HK-2 (cell line): ENCODE data around the gene PRKCI.
"Not testable (repeated sequence)": the region's sequence is repeated elsewhere in the genome, so short reads cannot be mapped to it uniquely, and the experiment has no call there.

Experiments
- DNase-seq: peaks from one replicate; pipeline ENCODE4 v3.0.0-alpha.2; 2018; ENCODE audit not compliant: unreplicated experiment

The PRKCI gene

GRCh38 chr3:170343859-170344258 lies 121.6 kb downstream of the PRKCI start:
- DNase-seq = not testable (repeated sequence)

- no peak for DNase-seq
Observed at GRCh38 chr3:170344971-170345370, 122.7 kb downstream of the PRKCI start.

DNA sequence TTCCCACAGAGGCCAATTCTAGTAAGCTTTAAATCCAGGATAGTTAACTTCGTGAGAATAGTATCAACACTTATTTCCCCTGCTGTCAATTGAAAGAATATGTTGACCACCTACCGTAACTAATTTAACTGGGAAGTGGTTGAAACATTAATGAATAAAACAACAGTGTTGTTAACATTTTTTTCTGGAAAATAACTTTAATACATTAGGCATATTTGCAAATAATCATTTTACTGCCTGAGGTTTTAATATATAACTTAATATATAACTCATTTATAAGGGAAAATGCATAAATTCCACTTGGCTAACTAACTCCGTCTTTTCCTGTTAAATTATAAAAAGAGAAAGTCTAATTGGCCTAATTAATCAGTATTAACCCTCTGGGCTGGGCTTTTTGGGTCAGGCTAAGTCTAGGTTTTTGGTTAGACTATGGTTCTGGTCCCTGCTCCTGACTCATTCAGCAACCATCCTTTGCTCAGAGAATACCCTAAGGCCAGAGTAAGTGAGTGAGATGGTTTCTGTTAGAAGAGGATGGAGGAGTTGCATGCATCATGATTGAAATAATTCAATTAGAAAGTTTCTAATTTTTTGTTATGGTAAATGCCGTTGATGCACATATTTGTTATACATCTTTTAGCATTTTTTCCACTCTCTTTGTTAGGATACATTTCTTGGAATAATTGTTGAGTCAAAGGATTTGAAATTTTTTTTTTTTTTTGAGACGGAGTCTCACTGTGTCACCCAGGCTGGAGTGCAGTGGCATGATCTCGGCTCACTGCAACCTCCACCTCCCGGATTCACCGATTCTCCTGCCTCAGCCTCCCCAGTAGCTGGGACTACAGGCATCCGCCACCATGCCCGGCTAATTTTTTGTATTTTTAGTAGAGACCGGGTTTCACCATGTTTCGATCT lies 124.5 kb downstream of the PRKCI start:
- no peak for DNase-seq

GRCh38 chr3:170350515-170351413 lies 128.5 kb downstream of the PRKCI start:
- no peak for DNase-seq

GRCh38 chr3:170352936-170353335 lies 130.7 kb downstream of the PRKCI start:
- DNase-seq = no peak

- no peak for DNase-seq
Observed at GRCh38 chr3:170353485-170353884, 131.3 kb downstream of the PRKCI start.

- no peak for DNase-seq
Observed at GRCh38 chr3:170354760-170355159, 132.5 kb downstream of the PRKCI start.
